Panc1 (cell line): ENCODE results near the gene AFF3. TPM values are rescaled to one million over a fixed set of nuclear protein-coding genes. Genes with fewer than 3 reads are reported as not detected.

Experiments
- ATAC-seq: fragments of 200-7000 bp; cut with Tn5 transposase; 2 replicates; pipeline ENCODE4 v1.9.1; 2020; ENCODE audit warnings: mild to moderate bottlenecking, moderate library complexity
- BruUV-seq: library from RNA; stranded (reverse); fragments of 400-500 nt; replicated peaks from 2 replicates; lab custom pipeline; 2021; lab: Mats Ljungman, UMichigan
- CTCF ChIA-PET: fragments of 300-600 bp; sonication (Branson Sonifier 250); formaldehyde crosslinking; loops from one replicate; lab custom pipeline; 2022; ENCODE audit warnings: antibody characterized with exemption; lab: Charles Lee
- POLR2A ChIA-PET: fragments of 300-600 bp; sonication (Branson Sonifier 250); formaldehyde crosslinking; loops from one replicate; lab custom pipeline; 2022; ENCODE audit warnings: antibody characterized with exemption; lab: Charles Lee
- DNase-seq: peaks from one replicate; pipeline ENCODE4 v3.0.0-alpha.2; 2010; ENCODE audit warnings: low read depth, low spot score
- H3K27ac ChIP-seq: 2 replicates; pipeline ENCODE4 v1.5.1; 2011; ENCODE audit warnings: mild to moderate bottlenecking, low read length, inconsistent platforms
- H3K27me3 ChIP-seq: fragments of 200-500 bp; sonication (Bioruptor generic); 2 replicates; pipeline ENCODE4 v1.6.0; 2014; ENCODE audit warnings: low read length, inconsistent platforms; ENCODE audit not compliant: control insufficient read depth, insufficient read depth
- H3K36me3 ChIP-seq: fragments of 200-500 bp; sonication (Bioruptor generic); 2 replicates; pipeline ENCODE4 v1.5.1; 2014; ENCODE audit warnings: inconsistent platforms, mild to moderate bottlenecking, low read length, moderate library complexity; ENCODE audit not compliant: control insufficient read depth, insufficient read depth
- H3K4me1 ChIP-seq: 2 replicates; pipeline ENCODE4 v1.5.1; 2011; ENCODE audit warnings: inconsistent platforms, mild to moderate bottlenecking, low read length, moderate library complexity; ENCODE audit not compliant: control insufficient read depth, insufficient read depth
- H3K4me3 ChIP-seq, 2 experiments: 2 replicates each; pipeline ENCODE4 v1.5.1; 2011 to 2012; ENCODE audit warnings: low read depth in 2 of 2, low read length in 2 of 2, mild to moderate bottlenecking in 2 of 2, inconsistent platforms in 1 of 2, moderate library complexity in 1 of 2
- H3K9me3 ChIP-seq: fragments of 200-500 bp; sonication (Bioruptor generic); 2 replicates; pipeline ENCODE4 v1.5.1; 2014; ENCODE audit warnings: low read depth, mild to moderate bottlenecking, inconsistent platforms, low read length, moderate library complexity; ENCODE audit not compliant: control insufficient read depth, insufficient read depth
- CTCF ChIP-seq: fragments of 450-650 bp; IDR thresholded peaks from 2 replicates; pipeline ENCODE4 v1.5.1; 2017; ENCODE audit warnings: mild to moderate bottlenecking
- POLR2AphosphoS5 ChIP-seq: IDR thresholded peaks from 2 replicates; pipeline ENCODE4 v1.6.1; 2012; ENCODE audit warnings: mild to moderate bottlenecking, low read depth, low read length, moderate library complexity
- REST ChIP-seq, 2 experiments: IDR thresholded peaks; 2 replicates each; pipeline ENCODE4 v1.6.1; 2011 to 2012; ENCODE audit warnings: low read depth in 2 of 2, control low read depth in 1 of 2, low read length in 1 of 2, mild to moderate bottlenecking in 1 of 2, moderate library complexity in 1 of 2; ENCODE audit not compliant: insufficient read depth in 1 of 2
- SIN3A ChIP-seq: IDR thresholded peaks from 2 replicates; pipeline ENCODE4 v1.6.1; 2012; ENCODE audit warnings: low read depth, mild to moderate bottlenecking, low read length, moderate library complexity, borderline replicate concordance; ENCODE audit not compliant: insufficient read depth
- TCF7L2 ChIP-seq: IDR thresholded peaks from 2 replicates; pipeline ENCODE4 v1.6.1; 2011; ENCODE audit warnings: mild to moderate bottlenecking, low read depth, low read length, inconsistent platforms
- in situ Hi-C: cut with HindIII; loops from 2 replicates; pipeline ENCODE4 v1.10.0; 2016; ENCODE audit warnings: low sequenced_read_pairs, low pct_unique_long_range_greater_than_20kb
- intact Hi-C: fragments of 100-400 bp; cut with micrococcal nuclease; formaldehyde crosslinking; loops from one replicate; pipeline ENCODE4 v1.10.0; 2022; ENCODE audit not compliant: unreplicated experiment
- total RNA-seq: library from RNA; stranded (reverse); gene quantifications from one replicate; pipeline ENCODE4 v1.2.1, GENCODE V29; 2021; ENCODE audit not compliant: unreplicated experiment

Gene AFF3
- total RNA-seq, 1 experiment from 2014 or later: 2.2 TPM

- intact Hi-C loops: no loop called here
- Histone ChIP-seq H3K27me3 (peaks cover 4% of the 10 kb centered on the region; the same call in 1 of the 2 replicates), H3K4me3 (no peak overlapping the region), H3K4me1 (peaks cover 3% of the 10 kb centered on the region; the same call in 1 of the 2 replicates), H3K9me3 (peaks cover 8% of the 10 kb centered on the region; the same call in 1 of the 2 replicates), H3K36me3 (no peaks in the 10 kb centered on the region), H3K27ac (no peak overlapping the region)
- POLR2A ChIA-PET: no interaction called here
- CTCF ChIA-PET: no interaction called here
- in situ Hi-C loops: no loop called here
- TF ChIP-seq TCF7L2: no peak
- DNase-seq (no peak), ATAC-seq (no peak)
- BruUV-seq: no TSS peak
Measured at GRCh38 chr2:100121124-100121718, 21.2 kb downstream of the AFF3 start.

GRCh38 chr2:100119235-100119634 is 23.2 kb downstream of the AFF3 start:
- ChIA-PET POLR2A (no interaction called here), CTCF (no interaction called here)
- TF ChIP-seq SIN3A (no peak), POLR2AphosphoS5 (no peak), REST (IDR thresholded peaks at IDR 0.05; ENCODE audit: insufficient read depth in 1 of 2, low read depth in 2 of 2, low read length in 1 of 2) (no peak), CTCF (no peak), TCF7L2 (no peak)

GRCh38 chr2:100113990-100114433 is 28.4 kb downstream of the AFF3 start:
- ATAC-seq: no peak

More at GRCh38 chr2:100119235-100119634, 23.2 kb downstream of the AFF3 start:
- BruUV-seq: no TSS peak
- Histone ChIP-seq H3K4me3 (no peak overlapping the region), H3K36me3 (no peaks in the 10 kb centered on the region), H3K27ac (no peak overlapping the region), H3K27me3 (peaks cover 6% of the 10 kb centered on the region; the same call in 1 of the 2 replicates), H3K9me3 (peaks cover 8% of the 10 kb centered on the region; the same call in 1 of the 2 replicates), H3K4me1 (peaks cover 3% of the 10 kb centered on the region; the same call in 1 of the 2 replicates)
- ATAC-seq (no peak), DNase-seq (no peak)
- intact Hi-C loops (no loop called here), in situ Hi-C loops (no loop called here)

More at GRCh38 chr2:100113990-100114433, 28.4 kb downstream of the AFF3 start:
- DNase-seq: no peak
- in situ Hi-C loops (no loop called here), intact Hi-C loops (no loop called here)
- POLR2A ChIA-PET: no interaction called here
- TF ChIP-seq CTCF: no peak
- no peak for TF ChIP-seq SIN3A
- no peak for TF ChIP-seq POLR2AphosphoS5
- TF ChIP-seq TCF7L2: no peak
- no peak for TF ChIP-seq REST (IDR thresholded peaks at IDR 0.05; ENCODE audit: insufficient read depth in 1 of 2, low read depth in 2 of 2, low read length in 1 of 2)
- no peak overlapping the region for H3K4me3 ChIP-seq
- no TSS peak for BruUV-seq
- peaks cover 11% of the 10 kb centered on the region; the same call in 1 of the 2 replicates for H3K27me3 ChIP-seq
- H3K4me1 ChIP-seq: no peaks in the 10 kb centered on the region
- no peak overlapping the region for H3K27ac ChIP-seq
- CTCF ChIA-PET: interaction anchor here (0.6 kb wide), 1 partner anchor 27 kb away, joined by 3 read pairs; no protein-coding TSS in a partner anchor
- no peaks in the 10 kb centered on the region for H3K36me3 ChIP-seq
- peaks cover 8% of the 10 kb centered on the region; the same call in 1 of the 2 replicates for H3K9me3 ChIP-seq
